GM15510 (cell line): ENCODE measurements around the gene CCDC77.

Experiments used
- POLR2A ChIP-seq: IDR thresholded peaks from 3 replicates; pipeline ENCODE4 v1.6.1; 2011; ENCODE audit warnings: borderline replicate concordance; ENCODE audit not compliant: insufficient read length; ENCODE audit errors: extremely low read depth

Gene CCDC77

DNA sequence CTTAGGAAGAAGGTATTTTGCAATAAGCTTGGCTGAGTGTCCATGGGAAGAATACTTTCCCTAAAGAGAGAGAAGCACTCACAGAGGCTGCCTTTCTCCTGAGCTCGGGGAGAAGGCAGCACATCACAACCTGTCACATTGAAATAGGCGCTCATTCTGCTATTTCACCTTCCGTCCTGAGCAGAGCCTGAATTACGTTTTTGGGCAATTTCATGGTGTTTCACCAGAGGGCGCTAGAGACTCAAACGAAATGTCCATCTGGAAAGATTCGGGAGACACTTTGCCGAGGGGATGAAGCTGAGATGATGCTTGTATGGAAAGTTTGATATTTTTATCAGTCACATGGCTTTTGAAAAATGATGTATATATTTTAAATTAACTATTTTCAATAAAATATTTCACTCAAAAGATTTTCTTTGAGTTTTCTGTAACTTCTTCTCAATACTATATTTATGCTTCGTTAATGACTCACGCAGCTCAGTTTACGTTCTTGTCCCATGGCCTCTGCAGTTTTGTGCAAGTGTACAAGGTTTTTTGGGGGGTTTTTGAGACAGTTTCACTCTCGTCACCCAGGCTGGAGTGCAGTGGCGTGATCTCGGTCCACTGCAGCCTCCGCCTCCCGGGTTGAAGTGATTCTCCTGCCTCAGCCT is 40.9 kb downstream of the CCDC77 start:
- TF ChIP-seq POLR2A = no peak

GRCh38 chr12:447141-447540 is 45.7 kb downstream of the CCDC77 start:
- TF ChIP-seq POLR2A = no peak

DNA sequence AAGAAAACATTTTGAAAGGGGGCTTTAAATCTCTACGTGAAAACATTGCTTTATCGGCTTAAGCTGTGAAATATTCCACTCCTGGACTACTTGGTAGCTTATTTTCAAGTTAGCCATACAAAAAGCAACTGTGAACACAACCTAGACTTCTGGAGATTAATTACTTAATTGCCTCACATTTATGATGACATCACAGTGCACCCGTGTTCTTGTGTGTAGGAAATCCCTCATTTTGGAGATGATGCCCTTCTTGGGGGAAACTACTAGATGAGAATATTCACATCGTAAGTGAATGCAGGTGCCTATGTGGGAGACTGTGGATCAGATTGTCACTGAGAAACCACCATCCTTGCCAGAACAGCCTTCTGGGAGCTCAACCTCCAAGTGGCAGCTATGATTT is 47.8 kb downstream of the CCDC77 start:
- no peak for TF ChIP-seq POLR2A

GRCh38 chr12:450438-450837 is 49.0 kb downstream of the CCDC77 start:
- TF ChIP-seq POLR2A = no peak

DNA sequence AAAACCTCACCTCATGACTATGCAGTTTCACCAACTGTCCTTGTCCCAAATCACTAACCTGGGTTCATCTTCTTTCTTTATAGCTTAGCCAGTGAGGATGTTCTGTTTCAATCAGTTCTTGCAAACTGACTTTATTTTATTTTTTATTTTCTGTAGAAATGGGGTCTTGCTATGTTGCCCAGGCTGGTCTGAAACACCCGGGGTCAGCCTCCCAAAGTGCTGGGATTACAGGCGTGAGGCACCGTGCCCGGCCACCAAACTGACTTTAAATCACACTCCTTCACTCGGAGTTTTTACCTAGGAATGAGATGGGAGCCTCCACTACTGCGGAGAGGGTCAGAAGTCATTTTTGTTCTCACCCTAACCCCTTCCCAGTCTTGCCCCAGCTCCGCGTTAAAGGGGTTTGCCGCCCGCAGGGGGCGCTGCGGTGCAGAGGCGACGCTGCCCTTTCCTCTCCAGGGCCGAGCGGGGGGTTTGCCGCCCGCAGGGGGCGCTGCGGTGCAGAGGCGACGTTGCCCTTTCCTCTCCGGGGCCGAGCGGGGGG is 51.3 kb downstream of the CCDC77 start:
- no peak for TF ChIP-seq POLR2A

- no peak for TF ChIP-seq POLR2A
These were observed 53.4 kb downstream of the CCDC77 start for GRCh38 chr12:454833-455232.

- no peak for TF ChIP-seq POLR2A
These were observed 54.4 kb downstream of the CCDC77 start for GRCh38 chr12:455821-456220.

DNA sequence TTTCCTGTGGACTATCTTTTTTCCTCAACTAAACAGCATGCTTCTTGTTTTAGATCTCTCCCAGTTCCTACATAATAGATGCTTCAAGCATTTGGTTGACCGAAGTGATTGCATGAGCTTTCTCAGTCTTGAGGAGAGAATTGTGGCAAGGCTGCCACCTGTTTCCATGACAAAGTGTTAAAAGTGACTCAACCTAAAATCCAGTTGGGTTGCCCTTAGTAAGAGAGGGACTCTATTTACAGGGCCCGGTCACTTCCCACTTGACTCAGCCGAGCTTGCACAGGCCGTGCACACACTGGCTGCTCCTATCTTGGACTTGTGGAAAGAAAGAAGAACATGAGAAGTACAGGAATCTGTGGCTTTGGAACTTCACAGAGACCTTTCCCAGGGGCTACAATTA is 56.2 kb downstream of the CCDC77 start:
- TF ChIP-seq POLR2A = no peak

DNA sequence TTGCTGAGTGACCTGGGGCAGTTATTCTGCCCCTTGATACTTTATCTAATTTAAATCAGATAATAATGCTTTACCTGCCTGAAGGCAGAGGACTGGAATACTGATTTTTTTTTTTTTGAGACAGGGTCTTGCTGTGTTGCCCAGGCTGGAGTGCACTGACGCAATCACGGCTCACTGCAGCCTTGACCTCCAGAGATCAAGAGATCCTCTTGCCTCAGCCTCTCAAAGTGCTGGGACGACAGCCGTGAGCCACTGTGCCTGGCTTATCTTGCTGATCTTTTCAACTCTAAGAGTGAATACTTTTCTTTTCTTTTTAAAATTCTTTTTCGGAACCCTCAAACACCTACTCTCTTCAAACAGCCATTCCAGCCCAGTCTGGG is 57.6 kb downstream of the CCDC77 start:
- TF ChIP-seq POLR2A = no peak

DNA sequence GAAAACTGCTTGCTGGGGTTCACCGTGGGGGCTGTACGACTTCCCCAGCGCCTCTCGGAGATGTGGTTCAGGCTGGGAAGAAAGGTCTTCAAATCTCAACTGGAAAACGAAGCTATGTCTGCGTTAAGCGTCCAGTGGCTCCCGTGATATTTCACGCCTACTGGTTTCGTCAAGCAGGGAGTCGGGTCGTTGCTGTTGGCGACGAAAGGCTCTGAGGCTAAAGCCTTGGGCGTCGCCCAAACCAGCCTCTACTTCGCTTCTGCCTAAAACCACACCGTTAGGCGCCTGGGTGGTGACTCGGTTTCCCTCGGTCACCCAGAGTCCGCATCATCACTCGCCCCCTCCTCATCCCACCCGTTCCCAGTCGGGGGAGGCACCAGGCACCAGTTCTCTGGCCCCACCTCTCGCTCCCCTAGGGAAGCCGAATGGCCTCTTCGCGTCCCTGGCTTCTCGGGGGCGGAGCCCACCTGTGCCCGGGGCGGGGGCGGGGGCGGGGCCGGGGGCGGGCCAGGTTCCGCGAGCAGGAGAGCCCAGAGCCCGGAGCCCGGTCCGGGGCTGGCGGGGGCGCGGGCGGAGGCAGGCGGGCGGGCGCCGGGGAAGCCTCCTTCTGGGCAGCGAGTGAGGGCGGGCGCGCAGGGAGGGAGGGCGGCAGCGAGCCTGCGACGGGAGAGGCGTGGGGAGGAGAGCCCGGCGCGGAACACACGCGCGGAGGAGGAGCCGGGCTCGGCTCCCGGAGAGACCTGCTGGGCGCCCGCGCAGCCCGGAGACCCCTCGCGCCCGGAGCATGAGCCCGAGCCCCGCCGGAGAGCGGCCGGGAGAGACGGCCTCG is 58.2 kb downstream of the CCDC77 start, which contains the start of gene B4GALNT3:
Gene B4GALNT3, plus strand, starts transcription at position 510 of the 829 bp plus-strand sequence. CDS start 438 bp downstream, outside the sequence.
- TF ChIP-seq POLR2A = no peak

- TF ChIP-seq POLR2A = no peak
These were observed 59.1 kb downstream of the CCDC77 start for GRCh38 chr12:460261-461230.

DNA sequence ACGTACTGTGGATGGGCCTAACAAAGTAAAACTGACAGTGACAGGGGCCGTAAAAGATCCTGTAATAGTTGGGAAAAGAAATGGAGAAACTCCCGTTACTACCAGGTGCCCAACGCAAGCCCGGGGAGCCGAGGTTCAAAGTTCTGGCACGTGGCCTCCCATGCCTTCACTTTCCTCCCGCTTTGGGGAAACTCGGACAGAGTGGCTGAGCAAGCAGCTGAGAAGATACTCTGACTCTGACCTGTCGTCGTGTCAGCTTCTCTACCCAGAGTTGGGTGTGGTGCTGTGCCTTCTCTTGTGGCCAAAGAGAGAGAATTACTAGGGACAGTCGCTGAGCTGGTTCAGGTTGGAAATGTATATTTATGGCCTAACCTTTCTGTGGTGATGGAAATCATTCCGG is 60.0 kb downstream of the CCDC77 start:
- no peak for TF ChIP-seq POLR2A

DNA sequence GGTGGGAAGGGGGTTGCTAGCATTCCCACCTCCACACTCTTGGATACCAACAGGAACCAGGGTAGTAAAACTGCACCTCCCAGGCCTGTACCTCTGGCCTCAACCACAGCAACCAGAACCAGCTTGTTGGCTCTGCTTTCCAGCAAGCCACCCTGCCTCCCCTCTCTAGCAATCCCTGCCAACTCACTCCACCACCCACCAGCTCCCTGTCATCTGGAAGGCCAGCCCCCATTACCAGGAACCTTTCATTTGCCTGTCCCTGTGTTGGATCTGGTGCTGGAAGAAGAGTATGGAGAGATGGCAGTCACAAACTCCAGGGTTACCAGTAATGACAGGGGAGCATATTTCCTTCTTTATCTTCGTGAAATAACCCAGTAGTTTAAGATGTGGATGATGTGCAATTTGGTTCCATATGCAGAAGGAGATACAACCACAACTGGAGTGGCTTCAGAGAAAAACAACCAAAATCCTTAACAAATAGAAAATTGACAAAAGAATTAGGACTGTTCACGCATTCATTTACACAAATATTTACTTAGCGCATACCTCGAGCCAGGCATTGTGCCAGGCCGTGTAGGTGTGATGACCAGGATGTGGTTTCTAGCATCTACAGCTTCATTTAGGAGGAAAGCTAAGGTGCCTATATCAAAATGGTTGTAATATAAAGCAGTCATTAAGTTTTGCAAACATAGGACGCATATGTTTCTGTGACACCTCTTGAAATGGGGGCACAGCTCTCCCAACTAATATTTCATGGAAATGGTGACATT is 61.7 kb downstream of the CCDC77 start:
- TF ChIP-seq POLR2A = no peak
